ENCODE data around the gene PROSER2. TPM values are rescaled to one million over a fixed set of nuclear protein-coding genes. Genes with fewer than 3 reads are reported as not detected.

PROSER2 gene
- polyA plus RNA-seq, 2 of the 4 experiments (the other 2 are of a cell fraction) = 10.1 to 14.4 TPM

DNA sequence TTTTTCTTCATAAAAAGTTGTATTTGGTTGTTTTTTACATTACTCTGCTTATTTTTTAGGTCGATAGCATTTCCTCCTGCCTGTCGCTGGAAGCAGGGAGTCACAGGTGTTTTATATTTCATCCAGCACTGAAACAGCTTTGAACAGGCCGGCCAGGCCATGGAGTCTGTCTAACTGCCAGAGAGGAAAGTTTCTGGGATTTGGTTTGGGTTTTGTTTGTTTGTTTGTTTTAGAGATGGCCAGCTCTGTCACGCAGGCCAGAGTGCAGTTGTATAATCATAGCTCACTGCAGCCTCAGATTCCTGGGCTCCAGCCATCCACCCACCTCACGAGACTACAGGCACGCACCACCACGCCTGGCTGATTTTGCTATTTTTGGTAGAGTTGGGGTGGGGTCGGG is 23.4 kb downstream of the PROSER2 start:
- DNase-seq (ENCODE audit: low read depth in 1 of 2, low spot score in 1 of 2) = no peak
- POLR2A ChIA-PET = interaction anchor here (0.6 kb wide), 1 partner anchor 196 kb away, joined by 5 read pairs; the partner anchor contains the start of gene UPF2
- H3K27ac ChIP-seq = no peak overlapping the region
- H3K4me1 ChIP-seq = no peaks in the 10 kb centered on the region
- H3K9me3 ChIP-seq = no peaks in the 10 kb centered on the region
- FAIRE-seq = no peak
- CTCF ChIA-PET = interaction anchor here (1.3 to 1.9 kb wide), 3 partner anchors 10 to 53 kb away, joined by 3 to 4 read pairs (median 3); no protein-coding TSS in a partner anchor
- H3K4me2 ChIP-seq = no peak overlapping the region
- TF ChIP-seq NR3C1 (IDR thresholded peaks at IDR 0.05) (no peak), ZNF302 (CRISPR knock-in tag; IDR thresholded peaks at IDR 0.05) (no peak), HOXB13 (CRISPR knock-in tag; IDR thresholded peaks at IDR 0.05; ENCODE audit: low read depth) (no peak), CEBPB (IDR thresholded peaks at IDR 0.05) (no peak), FOSB (CRISPR knock-in tag; IDR thresholded peaks at IDR 0.05) (no peak), POLR2AphosphoS2 (conservative IDR thresholded peaks at IDR 0.05; ENCODE audit: low read length) (no peak), CBX2 (IDR thresholded peaks at IDR 0.05; ENCODE audit: borderline replicate concordance, low read depth) (no peak), MAFK (IDR thresholded peaks at IDR 0.05; ENCODE audit: partially characterized antibody) (no peak), GATA3 (IDR thresholded peaks at IDR 0.05; ENCODE audit: borderline replicate concordance) (no peak), NPAS2 (CRISPR knock-in tag; IDR thresholded peaks at IDR 0.05; ENCODE audit: borderline replicate concordance) (no peak), RAD21 (conservative IDR thresholded peaks at IDR 0.05 in 1 of 2, IDR thresholded peaks at IDR 0.05 in 1 of 2) (no peak), JUN (IDR thresholded peaks at IDR 0.05) (no peak), EHMT2 (IDR thresholded peaks at IDR 0.05; ENCODE audit: low read depth) (no peak)
- TF ChIP-seq, protein P1, sequence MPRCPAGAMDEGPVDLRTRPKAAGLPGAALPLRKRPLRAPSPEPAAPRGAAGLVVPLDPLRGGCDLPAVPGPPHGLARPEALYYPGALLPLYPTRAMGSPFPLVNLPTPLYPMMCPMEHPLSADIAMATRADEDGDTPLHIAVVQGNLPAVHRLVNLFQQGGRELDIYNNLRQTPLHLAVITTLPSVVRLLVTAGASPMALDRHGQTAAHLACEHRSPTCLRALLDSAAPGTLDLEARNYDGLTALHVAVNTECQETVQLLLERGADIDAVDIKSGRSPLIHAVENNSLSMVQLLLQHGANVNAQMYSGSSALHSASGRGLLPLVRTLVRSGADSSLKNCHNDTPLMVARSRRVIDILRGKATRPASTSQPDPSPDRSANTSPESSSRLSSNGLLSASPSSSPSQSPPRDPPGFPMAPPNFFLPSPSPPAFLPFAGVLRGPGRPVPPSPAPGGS (IDR thresholded peaks at IDR 0.05) = no peak
- TF ChIP-seq, protein P2, sequence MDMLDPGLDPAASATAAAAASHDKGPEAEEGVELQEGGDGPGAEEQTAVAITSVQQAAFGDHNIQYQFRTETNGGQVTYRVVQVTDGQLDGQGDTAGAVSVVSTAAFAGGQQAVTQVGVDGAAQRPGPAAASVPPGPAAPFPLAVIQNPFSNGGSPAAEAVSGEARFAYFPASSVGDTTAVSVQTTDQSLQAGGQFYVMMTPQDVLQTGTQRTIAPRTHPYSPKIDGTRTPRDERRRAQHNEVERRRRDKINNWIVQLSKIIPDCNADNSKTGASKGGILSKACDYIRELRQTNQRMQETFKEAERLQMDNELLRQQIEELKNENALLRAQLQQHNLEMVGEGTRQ (IDR thresholded peaks at IDR 0.05) = no peak
- TF ChIP-seq, protein P3, sequence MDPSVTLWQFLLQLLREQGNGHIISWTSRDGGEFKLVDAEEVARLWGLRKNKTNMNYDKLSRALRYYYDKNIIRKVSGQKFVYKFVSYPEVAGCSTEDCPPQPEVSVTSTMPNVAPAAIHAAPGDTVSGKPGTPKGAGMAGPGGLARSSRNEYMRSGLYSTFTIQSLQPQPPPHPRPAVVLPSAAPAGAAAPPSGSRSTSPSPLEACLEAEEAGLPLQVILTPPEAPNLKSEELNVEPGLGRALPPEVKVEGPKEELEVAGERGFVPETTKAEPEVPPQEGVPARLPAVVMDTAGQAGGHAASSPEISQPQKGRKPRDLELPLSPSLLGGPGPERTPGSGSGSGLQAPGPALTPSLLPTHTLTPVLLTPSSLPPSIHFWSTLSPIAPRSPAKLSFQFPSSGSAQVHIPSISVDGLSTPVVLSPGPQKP (IDR thresholded peaks at IDR 0.05; ENCODE audit: low read depth, low read length) = no peak
- TF ChIP-seq, protein P4, sequence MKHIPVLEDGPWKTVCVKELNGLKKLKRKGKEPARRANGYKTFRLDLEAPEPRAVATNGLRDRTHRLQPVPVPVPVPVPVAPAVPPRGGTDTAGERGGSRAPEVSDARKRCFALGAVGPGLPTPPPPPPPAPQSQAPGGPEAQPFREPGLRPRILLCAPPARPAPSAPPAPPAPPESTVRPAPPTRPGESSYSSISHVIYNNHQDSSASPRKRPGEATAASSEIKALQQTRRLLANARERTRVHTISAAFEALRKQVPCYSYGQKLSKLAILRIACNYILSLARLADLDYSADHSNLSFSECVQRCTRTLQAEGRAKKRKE (CRISPR knock-in tag; IDR thresholded peaks at IDR 0.05; ENCODE audit: low read depth) = no peak
- no peak overlapping the region for H3K4me3 ChIP-seq
- WGBS (ENCODE audit: missing lambda C conversion rate) = 81% methylated on average over 8 of the region's 8 CpGs
- no peak for ATAC-seq

DNA sequence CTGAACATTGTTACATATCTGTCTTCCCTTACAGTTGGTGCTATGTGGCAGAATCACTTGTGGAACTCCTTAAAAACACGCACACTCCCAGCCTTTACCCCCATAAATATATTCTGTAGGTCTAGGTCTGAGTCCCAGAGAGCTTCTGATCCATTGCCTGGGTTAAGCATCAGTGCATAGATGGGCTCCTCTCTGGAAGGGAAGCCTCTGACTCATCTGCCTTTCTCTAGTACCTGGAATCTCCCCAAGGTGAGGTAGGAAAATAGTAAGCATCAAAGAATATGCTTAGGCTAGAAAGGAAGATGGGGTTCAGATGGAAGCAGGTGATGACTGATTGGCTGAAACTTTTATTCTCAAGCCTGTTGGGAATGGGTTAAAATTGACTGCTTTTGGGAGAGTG is 26.1 kb downstream of the PROSER2 start:
- ATAC-seq (no peak), FAIRE-seq (no peak)
- CTCF ChIA-PET = interaction anchor here (1.0 kb wide), 1 partner anchor 18 kb away, joined by 3 read pairs; no protein-coding TSS in a partner anchor

DNA sequence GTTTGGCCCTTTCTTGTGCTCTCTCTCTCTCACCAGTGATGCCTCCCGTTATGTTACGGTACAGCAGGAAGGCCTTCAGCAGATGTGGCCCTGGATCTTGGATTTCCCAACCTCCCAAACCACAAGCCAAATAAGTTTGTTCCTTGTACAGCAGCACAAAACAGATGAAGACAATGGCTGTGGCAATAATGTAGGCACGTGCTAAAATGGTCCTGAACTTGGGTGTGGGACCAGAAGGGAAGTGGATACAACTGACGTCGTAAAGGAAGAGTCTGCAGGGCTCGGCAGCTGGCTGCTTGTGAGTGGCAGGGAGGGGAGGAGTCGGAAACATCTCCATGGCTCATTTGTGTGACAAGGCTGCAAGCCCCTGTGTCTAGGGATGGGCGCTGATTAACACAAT is 26.8 kb downstream of the PROSER2 start:
- CTCF ChIA-PET = no interaction called here

More for the DNA sequence above, 26.1 kb downstream of the PROSER2 start:
- DNase-seq (ENCODE audit: low read depth in 1 of 2, low spot score in 1 of 2) = no peak
- no peak overlapping the region for H3K27ac ChIP-seq
- no peak for TF ChIP-seq EHF (CRISPR knock-in tag; IDR thresholded peaks at IDR 0.05)
- whole genome bisulfite sequencing (ENCODE audit: missing lambda C conversion rate) = 89% methylated on average over 1 of the region's 1 CpG
- no peak overlapping the region for H3K4me2 ChIP-seq
- H3K4me3 ChIP-seq = no peak overlapping the region
- H3K9me3 ChIP-seq = no peaks in the 10 kb centered on the region
- H3K4me1 ChIP-seq = no peaks in the 10 kb centered on the region
- POLR2A ChIA-PET = no interaction called here

More for the DNA sequence above, 26.8 kb downstream of the PROSER2 start:
- 88% methylated on average over 8 of the region's 8 CpGs for WGBS (ENCODE audit: missing lambda C conversion rate)
- no peak overlapping the region for H3K4me3 ChIP-seq
- no peak for ATAC-seq
- H3K27ac ChIP-seq = no peak overlapping the region
- TF ChIP-seq HOXB13 (CRISPR knock-in tag; IDR thresholded peaks at IDR 0.05; ENCODE audit: low read depth) = no peak
- no peak for TF ChIP-seq KDM1A (IDR thresholded peaks at IDR 0.05; ENCODE audit: low read depth)
- TF ChIP-seq HEYL (CRISPR knock-in tag; IDR thresholded peaks at IDR 0.05) = no peak
- TF ChIP-seq, protein P5, sequence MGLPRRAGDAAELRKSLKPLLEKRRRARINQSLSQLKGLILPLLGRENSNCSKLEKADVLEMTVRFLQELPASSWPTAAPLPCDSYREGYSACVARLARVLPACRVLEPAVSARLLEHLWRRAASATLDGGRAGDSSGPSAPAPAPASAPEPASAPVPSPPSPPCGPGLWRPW (IDR thresholded peaks at IDR 0.05) = no peak
- no peak for TF ChIP-seq RARB (CRISPR knock-in tag; IDR thresholded peaks at IDR 0.05)
- TF ChIP-seq EHMT2 (IDR thresholded peaks at IDR 0.05; ENCODE audit: low read depth) = no peak
- TF ChIP-seq, protein P6, sequence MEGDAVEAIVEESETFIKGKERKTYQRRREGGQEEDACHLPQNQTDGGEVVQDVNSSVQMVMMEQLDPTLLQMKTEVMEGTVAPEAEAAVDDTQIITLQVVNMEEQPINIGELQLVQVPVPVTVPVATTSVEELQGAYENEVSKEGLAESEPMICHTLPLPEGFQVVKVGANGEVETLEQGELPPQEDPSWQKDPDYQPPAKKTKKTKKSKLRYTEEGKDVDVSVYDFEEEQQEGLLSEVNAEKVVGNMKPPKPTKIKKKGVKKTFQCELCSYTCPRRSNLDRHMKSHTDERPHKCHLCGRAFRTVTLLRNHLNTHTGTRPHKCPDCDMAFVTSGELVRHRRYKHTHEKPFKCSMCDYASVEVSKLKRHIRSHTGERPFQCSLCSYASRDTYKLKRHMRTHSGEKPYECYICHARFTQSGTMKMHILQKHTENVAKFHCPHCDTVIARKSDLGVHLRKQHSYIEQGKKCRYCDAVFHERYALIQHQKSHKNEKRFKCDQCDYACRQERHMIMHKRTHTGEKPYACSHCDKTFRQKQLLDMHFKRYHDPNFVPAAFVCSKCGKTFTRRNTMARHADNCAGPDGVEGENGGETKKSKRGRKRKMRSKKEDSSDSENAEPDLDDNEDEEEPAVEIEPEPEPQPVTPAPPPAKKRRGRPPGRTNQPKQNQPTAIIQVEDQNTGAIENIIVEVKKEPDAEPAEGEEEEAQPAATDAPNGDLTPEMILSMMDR (IDR thresholded peaks at IDR 0.05) = no peak
- TF ChIP-seq ESRRA (IDR thresholded peaks at IDR 0.05; ENCODE audit: borderline replicate concordance, low read length) = no peak
- TF ChIP-seq RFX5 (IDR thresholded peaks at IDR 0.05) = no peak
- no peak for TF ChIP-seq MAZ (IDR thresholded peaks at IDR 0.05; ENCODE audit: borderline replicate concordance, low read depth, low read length)
- TF ChIP-seq GATA3 (IDR thresholded peaks at IDR 0.05; ENCODE audit: borderline replicate concordance) = no peak
- DNase-seq (ENCODE audit: low read depth in 1 of 2, low spot score in 1 of 2) = no peak
- H3K4me2 ChIP-seq = no peak overlapping the region
- no peaks in the 10 kb centered on the region for H3K9me3 ChIP-seq
- no peaks in the 10 kb centered on the region for H3K4me1 ChIP-seq
- POLR2A ChIA-PET = no interaction called here
- FAIRE-seq = no peak

All from A549 (cell line).